Sigmoid colon (tissue), 4 donors: ENCODE data around the gene CHRNE.

Source experiments
- POLR2AphosphoS5 ChIP-seq, 4 donors: sonication (generic); formaldehyde crosslinking; IDR thresholded peaks; one replicate each; pipeline ENCODE4 v1.6.1; 2017; ENCODE audit warnings: antibody characterized with exemption in 4 of 4
- TF ChIP-seq, protein P1 (sequence below), 4 experiments: fragments of 450-650 bp in 3 of 4; fragments of 200-600 bp in 1 of 4; IDR thresholded peaks; one replicate each; pipeline ENCODE4 v1.5.1; 2016 to 2019; ENCODE audit warnings: antibody characterized with exemption in 4 of 4, mild to moderate bottlenecking in 3 of 4, moderate library complexity in 2 of 4

DNA sequence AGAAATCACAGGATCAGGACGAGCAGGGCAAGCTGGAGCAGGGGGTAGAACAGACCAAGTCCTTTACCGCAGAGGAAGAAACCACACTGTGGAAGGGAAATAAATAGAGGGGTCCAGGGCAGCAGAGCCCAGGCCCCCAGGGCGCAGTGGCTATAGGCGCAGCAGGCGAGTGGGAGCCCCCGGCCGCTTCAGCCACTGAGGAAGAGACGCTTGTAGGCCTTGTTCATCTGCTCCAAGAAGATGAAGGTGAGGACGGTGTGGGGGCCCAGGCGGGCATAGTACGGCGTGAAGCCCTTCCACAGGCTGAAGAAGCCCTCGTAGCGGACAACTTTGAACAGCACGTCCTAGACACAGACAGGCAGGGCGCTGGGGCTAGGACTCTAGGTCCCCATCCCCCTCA, 34.7 kb upstream of the CHRNE start:
- TF ChIP-seq, protein P1, sequence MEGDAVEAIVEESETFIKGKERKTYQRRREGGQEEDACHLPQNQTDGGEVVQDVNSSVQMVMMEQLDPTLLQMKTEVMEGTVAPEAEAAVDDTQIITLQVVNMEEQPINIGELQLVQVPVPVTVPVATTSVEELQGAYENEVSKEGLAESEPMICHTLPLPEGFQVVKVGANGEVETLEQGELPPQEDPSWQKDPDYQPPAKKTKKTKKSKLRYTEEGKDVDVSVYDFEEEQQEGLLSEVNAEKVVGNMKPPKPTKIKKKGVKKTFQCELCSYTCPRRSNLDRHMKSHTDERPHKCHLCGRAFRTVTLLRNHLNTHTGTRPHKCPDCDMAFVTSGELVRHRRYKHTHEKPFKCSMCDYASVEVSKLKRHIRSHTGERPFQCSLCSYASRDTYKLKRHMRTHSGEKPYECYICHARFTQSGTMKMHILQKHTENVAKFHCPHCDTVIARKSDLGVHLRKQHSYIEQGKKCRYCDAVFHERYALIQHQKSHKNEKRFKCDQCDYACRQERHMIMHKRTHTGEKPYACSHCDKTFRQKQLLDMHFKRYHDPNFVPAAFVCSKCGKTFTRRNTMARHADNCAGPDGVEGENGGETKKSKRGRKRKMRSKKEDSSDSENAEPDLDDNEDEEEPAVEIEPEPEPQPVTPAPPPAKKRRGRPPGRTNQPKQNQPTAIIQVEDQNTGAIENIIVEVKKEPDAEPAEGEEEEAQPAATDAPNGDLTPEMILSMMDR (IDR thresholded peaks at IDR 0.05): no peak
- no peak for TF ChIP-seq POLR2AphosphoS5 (IDR thresholded peaks at IDR 0.05)
